Central memory CD8-positive, alpha-beta T cell (primary cell): ENCODE measurements around the gene PNRC2.

Source experiments
- ATAC-seq: fragments of 150-1000 bp; cut with Tn5 transposase; replicated peaks from 2 replicates; pipeline ENCODE4 v1.10.0; 2022; ENCODE audit warnings: mild to moderate bottlenecking, moderate FRiP score, moderate number of reproducible peaks; ENCODE audit not compliant: poor library complexity, severe bottlenecking; ENCODE audit errors: extremely low read depth
- DNase-seq, 2 donors: peaks; one replicate each; pipeline ENCODE4 v3.0.0; 2021; ENCODE audit warnings: low spot score in 2 of 2
- H3K27ac Mint-ChIP-seq: one replicate; pipeline ENCODE4 v1.8.0; 2022; ENCODE audit warnings: low read depth, mild to moderate bottlenecking, moderate library complexity, mixed read lengths
- H3K27me3 Mint-ChIP-seq: one replicate; pipeline ENCODE4 v1.8.0; 2022; ENCODE audit warnings: mixed read lengths
- H3K36me3 Mint-ChIP-seq: one replicate; pipeline ENCODE4 v1.8.0; 2022; ENCODE audit warnings: mild to moderate bottlenecking, moderate library complexity, mixed read lengths; ENCODE audit not compliant: insufficient read depth
- H3K4me1 Mint-ChIP-seq: one replicate; pipeline ENCODE4 v1.8.0; 2022; ENCODE audit warnings: mixed read lengths
- H3K4me3 Mint-ChIP-seq: one replicate; pipeline ENCODE4 v1.8.0; 2022; ENCODE audit warnings: mild to moderate bottlenecking, moderate library complexity, mixed read lengths
- H3K9me3 Mint-ChIP-seq: one replicate; pipeline ENCODE4 v1.8.0; 2022; ENCODE audit warnings: mixed read lengths

The PNRC2 gene, protein sequence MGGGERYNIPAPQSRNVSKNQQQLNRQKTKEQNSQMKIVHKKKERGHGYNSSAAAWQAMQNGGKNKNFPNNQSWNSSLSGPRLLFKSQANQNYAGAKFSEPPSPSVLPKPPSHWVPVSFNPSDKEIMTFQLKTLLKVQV

DNA sequence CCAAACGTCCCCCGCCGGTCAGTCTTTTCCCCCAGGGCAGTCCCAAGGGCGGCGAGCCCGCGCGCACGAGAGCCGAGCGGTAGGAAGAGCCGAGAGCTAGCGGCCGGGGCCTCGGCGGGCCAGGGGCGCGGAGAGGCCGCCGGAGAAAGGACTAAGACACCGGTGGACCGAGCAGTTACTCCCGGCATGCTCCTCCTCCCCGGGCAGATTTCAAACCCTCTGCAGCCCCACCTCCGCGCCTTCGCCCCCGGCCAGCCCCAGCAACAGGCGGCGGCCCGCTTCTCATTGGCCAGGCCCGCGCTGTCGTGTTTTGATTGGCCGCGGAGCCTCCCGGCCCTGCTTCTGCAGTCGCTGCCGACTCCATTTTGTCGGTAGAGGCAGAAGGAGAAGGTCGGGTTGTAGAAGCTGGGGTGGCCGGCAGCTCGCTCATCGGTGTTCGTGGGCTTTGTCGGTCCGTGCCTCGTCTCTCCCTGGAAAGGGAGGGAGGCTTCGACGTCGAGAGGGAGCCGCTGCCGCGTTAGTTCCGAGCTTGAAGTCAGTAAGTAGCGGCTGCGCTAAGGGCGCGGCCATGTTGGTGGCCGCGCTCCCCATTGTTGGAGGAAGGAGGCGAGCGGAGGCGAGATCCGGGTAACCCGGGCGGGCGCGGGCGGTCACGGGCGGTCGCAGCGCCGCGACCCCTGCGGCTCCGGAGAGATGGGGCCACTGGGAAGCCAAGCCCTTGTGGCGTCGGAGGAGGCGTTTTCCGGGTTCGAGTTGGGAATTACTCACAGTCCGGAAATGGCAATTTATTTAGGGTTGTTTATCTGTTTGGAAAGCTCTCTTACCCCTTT is at the start of gene PNRC2:
Gene PNRC2 (plus strand): TSS at position 368 of the 830 bp plus-strand sequence. CDS start 1,630 bp downstream, outside the sequence.
- no peaks in the 10 kb centered on the region for H3K9me3 Mint-ChIP-seq
- peaks cover 51% of the 10 kb centered on the region for H3K36me3 Mint-ChIP-seq
- H3K4me3 Mint-ChIP-seq: peak within 1 kb of the TSS; percentile 100
- no peaks in the 10 kb centered on the region for H3K27me3 Mint-ChIP-seq
- H3K4me1 Mint-ChIP-seq: peaks cover 45% of the 10 kb centered on the region
- peak within 1 kb of the TSS; percentile 100 for H3K27ac Mint-ChIP-seq
- DNase-seq (peak; percentile 92 to 94), ATAC-seq (peak; percentile 86)

DNA sequence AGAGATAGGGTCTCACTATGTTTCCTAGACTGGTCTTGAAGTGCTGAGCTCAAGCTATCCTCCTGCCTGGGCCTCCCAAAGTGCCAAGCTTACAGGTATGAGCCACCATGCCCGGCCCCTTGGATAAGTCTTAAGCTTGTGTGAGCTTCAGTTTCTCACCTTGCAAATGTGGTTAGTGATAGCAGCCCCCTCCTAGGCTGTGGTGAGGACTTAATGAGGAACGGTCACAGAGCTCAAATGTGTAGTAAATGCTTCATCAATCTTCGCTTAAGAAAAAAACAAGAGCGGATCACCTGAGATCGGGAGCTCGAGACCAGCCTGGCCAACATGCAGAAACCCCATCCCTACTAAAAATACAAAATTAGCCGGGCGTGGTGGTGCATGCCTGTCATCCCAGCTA is 49.5 kb upstream of the PNRC2 start:
- Mint-ChIP-seq H3K9me3 (no peaks in the 10 kb centered on the region), H3K4me1 (peaks cover 77% of the 10 kb centered on the region)
- ATAC-seq: no peak

GRCh38 chr1:23910553-23911246 is 48.9 kb upstream of the PNRC2 start:
- Mint-ChIP-seq H3K27ac (peak overlapping the region; percentile 93), H3K4me3 (peak overlapping the region; percentile 86), H3K27me3 (no peaks in the 10 kb centered on the region), H3K36me3 (peaks cover 15% of the 10 kb centered on the region), H3K9me3 (no peaks in the 10 kb centered on the region), H3K4me1 (peaks cover 71% of the 10 kb centered on the region)
- DNase-seq (no peak), ATAC-seq (peak; percentile 27)

More for the DNA sequence above, 49.5 kb upstream of the PNRC2 start:
- H3K27ac Mint-ChIP-seq: peak overlapping the region; percentile 93
- no peak for DNase-seq
- H3K36me3 Mint-ChIP-seq: peaks cover 15% of the 10 kb centered on the region
- no peaks in the 10 kb centered on the region for H3K27me3 Mint-ChIP-seq
- H3K4me3 Mint-ChIP-seq: peak overlapping the region; percentile 86

- Mint-ChIP-seq H3K27me3 (no peaks in the 10 kb centered on the region), H3K4me1 (peaks cover 74% of the 10 kb centered on the region), H3K36me3 (peaks cover 8% of the 10 kb centered on the region), H3K9me3 (no peaks in the 10 kb centered on the region), H3K27ac (peak overlapping the region; percentile 93), H3K4me3 (peak overlapping the region; percentile 86)
- DNase-seq (no peak), ATAC-seq (no peak)
These were observed 47.7 kb upstream of the PNRC2 start for GRCh38 chr1:23911921-23912320.

DNA sequence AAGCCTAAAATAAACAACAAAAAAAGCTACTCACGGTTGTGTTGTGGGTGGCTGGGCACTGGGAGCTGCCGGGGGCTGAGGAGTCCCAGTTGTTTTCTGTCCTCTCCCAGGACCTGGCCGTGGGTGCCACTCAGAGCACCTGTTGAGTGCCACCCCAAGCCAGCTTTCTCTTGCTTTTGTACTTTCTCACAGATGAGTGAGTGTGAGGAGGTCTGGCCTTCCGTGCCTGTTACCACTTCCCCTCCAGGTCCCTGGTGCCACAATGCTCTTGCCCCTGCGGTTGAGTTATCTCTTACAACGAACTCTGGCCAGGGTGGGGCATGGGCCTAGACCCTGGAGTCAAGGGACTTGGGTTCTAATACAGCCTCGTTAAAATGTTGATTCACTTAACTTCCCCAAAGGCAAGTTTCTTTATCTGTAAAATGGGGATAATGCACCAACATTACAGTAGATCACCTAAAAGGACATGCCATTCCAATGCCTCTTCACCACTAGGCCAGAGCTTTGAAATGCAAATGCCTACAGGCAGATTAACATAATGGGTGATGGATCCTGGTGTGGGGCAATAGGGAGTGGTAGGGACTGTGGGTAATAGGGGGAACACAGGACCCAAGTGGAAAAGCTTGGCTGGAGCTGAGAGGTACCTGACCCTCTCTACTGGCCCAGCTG is 46.3 kb upstream of the PNRC2 start, which contains the start of gene CNR2:
Gene CNR2 (minus strand): TSS at position 151 of the 669 bp plus-strand sequence. CDS start 37,745 bp downstream, outside the sequence.
- Mint-ChIP-seq H3K9me3 (no peaks in the 10 kb centered on the region), H3K4me3 (peak within 1 kb of the TSS; percentile 86), H3K4me1 (peaks cover 76% of the 10 kb centered on the region), H3K27me3 (no peaks in the 10 kb centered on the region), H3K27ac (peak within 1 kb of the TSS; percentile 93), H3K36me3 (peaks cover 4% of the 10 kb centered on the region)
- ATAC-seq (peak; percentile 41), DNase-seq (peak in 1 of 2 donors; percentile 33)

DNA sequence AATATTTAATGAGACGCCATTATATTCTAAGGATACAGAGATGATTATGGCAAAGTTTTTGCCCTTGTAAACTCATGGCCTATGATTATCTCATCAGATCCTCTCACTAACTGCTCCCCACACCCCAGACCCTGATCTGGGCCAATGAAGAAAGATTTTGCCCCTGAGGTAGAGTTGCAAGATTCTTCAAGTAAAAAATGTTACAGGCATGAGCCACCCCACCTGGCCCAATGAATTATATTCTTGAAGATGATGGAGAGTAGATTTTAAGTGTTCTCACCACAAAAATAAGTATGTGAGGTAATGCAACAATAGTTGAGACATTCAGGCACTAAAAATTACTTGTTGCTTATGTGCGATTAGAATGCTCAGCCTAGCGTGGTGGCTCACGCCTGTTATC is 44.7 kb upstream of the PNRC2 start:
- no peak for DNase-seq
- H3K4me1 Mint-ChIP-seq: peaks cover 60% of the 10 kb centered on the region
- no peak for ATAC-seq
- no peak overlapping the region for H3K27ac Mint-ChIP-seq
- no peaks in the 10 kb centered on the region for H3K9me3 Mint-ChIP-seq
- H3K36me3 Mint-ChIP-seq: peaks cover 2% of the 10 kb centered on the region
- H3K4me3 Mint-ChIP-seq: no peak overlapping the region
- H3K27me3 Mint-ChIP-seq: no peaks in the 10 kb centered on the region

- H3K4me1 Mint-ChIP-seq: peaks cover 55% of the 10 kb centered on the region
- H3K4me3 Mint-ChIP-seq: no peak overlapping the region
- no peak for ATAC-seq
- no peaks in the 10 kb centered on the region for H3K9me3 Mint-ChIP-seq
- H3K27me3 Mint-ChIP-seq: no peaks in the 10 kb centered on the region
- H3K36me3 Mint-ChIP-seq: peaks cover 2% of the 10 kb centered on the region
- DNase-seq: no peak
- H3K27ac Mint-ChIP-seq: no peak overlapping the region
These were observed 44.2 kb upstream of the PNRC2 start for GRCh38 chr1:23915466-23915865.

DNA sequence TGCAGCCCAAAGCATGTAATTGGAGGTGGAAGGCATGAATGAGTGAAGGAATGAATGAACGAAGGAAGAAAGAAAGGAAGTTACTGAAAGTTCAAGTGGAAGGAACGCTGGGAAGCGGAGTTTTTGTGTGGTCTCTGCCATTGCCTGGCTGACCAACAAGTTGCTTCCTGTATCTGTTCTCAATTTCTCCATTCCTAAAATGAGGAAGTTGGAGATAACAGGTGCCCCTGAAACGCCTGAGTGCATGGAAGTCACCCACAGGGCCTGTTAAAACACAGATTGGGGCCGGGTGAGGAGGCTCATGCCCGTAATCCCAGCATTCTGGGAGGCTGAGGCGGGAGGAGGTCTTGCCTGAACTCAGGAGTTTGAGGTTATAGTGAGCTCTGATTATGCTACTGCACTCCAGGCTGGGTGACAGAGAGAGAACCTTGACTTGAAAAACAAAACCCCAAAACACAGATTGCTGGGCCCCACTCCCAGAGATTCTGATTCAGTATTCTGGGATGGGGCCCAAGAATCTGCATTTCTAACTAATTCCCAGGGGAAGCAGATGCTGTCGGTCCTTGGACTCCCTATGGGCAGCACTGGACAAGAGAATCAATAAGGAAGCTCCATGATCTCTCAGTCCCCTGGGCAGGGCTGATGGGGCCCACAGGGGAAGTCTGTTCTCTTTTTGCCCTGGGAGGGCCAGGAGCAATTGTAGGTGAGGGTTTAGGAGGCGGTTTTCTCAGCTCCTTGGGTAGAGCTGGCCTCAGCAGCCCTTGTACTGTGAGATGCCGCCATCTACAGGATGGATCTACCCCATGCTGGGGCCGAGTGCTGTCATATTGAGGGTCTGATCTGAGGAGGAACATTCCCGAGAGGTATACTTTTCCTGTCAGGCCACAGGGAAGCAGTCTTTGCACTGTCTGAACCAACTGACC is 43.2 kb upstream of the PNRC2 start:
- H3K9me3 Mint-ChIP-seq: no peaks in the 10 kb centered on the region

GRCh38 chr1:23922321-23922943 is 37.2 kb upstream of the PNRC2 start:
- Mint-ChIP-seq H3K36me3 (no peaks in the 10 kb centered on the region), H3K27me3 (no peaks in the 10 kb centered on the region), H3K27ac (no peak overlapping the region), H3K4me1 (no peaks in the 10 kb centered on the region), H3K9me3 (no peaks in the 10 kb centered on the region), H3K4me3 (no peak overlapping the region)
- ATAC-seq: no peak
- no peak for DNase-seq

More for the DNA sequence above, 43.2 kb upstream of the PNRC2 start:
- H3K36me3 Mint-ChIP-seq: peaks cover 2% of the 10 kb centered on the region
- H3K4me1 Mint-ChIP-seq: peaks cover 45% of the 10 kb centered on the region
- no peak overlapping the region for H3K4me3 Mint-ChIP-seq
- DNase-seq (peak; percentile 34 to 68), ATAC-seq (peak; percentile 90)
- H3K27ac Mint-ChIP-seq: no peak overlapping the region
- H3K27me3 Mint-ChIP-seq: no peaks in the 10 kb centered on the region

GRCh38 chr1:23923592-23924499 is 35.8 kb upstream of the PNRC2 start:
- H3K9me3 Mint-ChIP-seq: no peaks in the 10 kb centered on the region
- H3K27ac Mint-ChIP-seq: no peak overlapping the region
- ATAC-seq: no peak
- no peaks in the 10 kb centered on the region for H3K4me1 Mint-ChIP-seq
- no peak overlapping the region for H3K4me3 Mint-ChIP-seq
- H3K36me3 Mint-ChIP-seq: no peaks in the 10 kb centered on the region
- no peak for DNase-seq
- H3K27me3 Mint-ChIP-seq: peaks cover 6% of the 10 kb centered on the region
